ENCODE data around the gene GNB2. TPM values are rescaled to one million over a fixed set of nuclear protein-coding genes. Genes with fewer than 3 reads are reported as not detected.

The GNB2 gene
- total and polyA plus RNA-seq, 2 of the 13 experiments (the other 11 are each of a cell fraction or from before 2014, with no cell fraction given) = 48.3 to 67.1 TPM

GRCh38 chr7:100706672-100707311 lies 33.3 kb downstream of the GNB2 start (continued):
- no peak for TF ChIP-seq USF2 (IDR thresholded peaks at IDR 0.05; ENCODE audit: low read depth, low read length)
- no peak for TF ChIP-seq USF2 (CRISPR knock-in tag; IDR thresholded peaks at IDR 0.05; ENCODE audit: borderline replicate concordance)
- no peak for TF ChIP-seq MIXL1 (CRISPR knock-in tag; IDR thresholded peaks at IDR 0.05)
- peak; percentile 48; the same call in 1 of the 2 replicates for TF ChIP-seq MEIS2 (CRISPR knock-in tag; IDR thresholded peaks at IDR 0.05)
- TF ChIP-seq MLX (CRISPR knock-in tag; IDR thresholded peaks at IDR 0.05) = peak; percentile 45; the same call in 1 of the 2 replicates
- peak; percentile 37; the same call in 1 of the 2 replicates for TF ChIP-seq HOXA3 (CRISPR knock-in tag; IDR thresholded peaks at IDR 0.05)
- TF ChIP-seq ZNF841 (CRISPR knock-in tag; IDR thresholded peaks at IDR 0.05; ENCODE audit: borderline replicate concordance) = no peak
- no peak for TF ChIP-seq KDM1A (CRISPR knock-in tag; IDR thresholded peaks at IDR 0.05)
- TF ChIP-seq MLLT10 (CRISPR knock-in tag; IDR thresholded peaks at IDR 0.05) = no peak
- no peak for TF ChIP-seq ZNF326 (CRISPR knock-in tag; IDR thresholded peaks at IDR 0.05; ENCODE audit: borderline replicate concordance)
- TF ChIP-seq RNF2 (conservative IDR thresholded peaks at IDR 0.05; ENCODE audit: low read depth) = 0 out of 2 replicates have a peak, but pooled peaks have one; percentile 29
- TF ChIP-seq ZUFSP (CRISPR knock-in tag; IDR thresholded peaks at IDR 0.05; ENCODE audit: borderline replicate concordance) = no peak
- TF ChIP-seq ZSCAN31 (CRISPR knock-in tag; IDR thresholded peaks at IDR 0.05; ENCODE audit: low read depth) = no peak
- no peak for TF ChIP-seq ZNF496 (CRISPR knock-in tag; IDR thresholded peaks at IDR 0.05; ENCODE audit: insufficient replicate concordance)
- peak; percentile 17; the same call in 1 of the 2 replicates for TF ChIP-seq THAP9 (CRISPR knock-in tag; IDR thresholded peaks at IDR 0.05; ENCODE audit: borderline replicate concordance)
- TF ChIP-seq ZGPAT (CRISPR knock-in tag; IDR thresholded peaks at IDR 0.05) = peak; percentile 22; the same call in 1 of the 2 replicates
- no peak for TF ChIP-seq TBX2 (CRISPR knock-in tag; IDR thresholded peaks at IDR 0.05; ENCODE audit: borderline replicate concordance)
- TF ChIP-seq KLF9 (CRISPR knock-in tag; IDR thresholded peaks at IDR 0.05; ENCODE audit: low read depth) = no peak
- TF ChIP-seq RBM22 (optimal IDR thresholded peaks at IDR 0.05; ENCODE audit: low read length) = no peak
- TF ChIP-seq BRCA1 (CRISPR knock-in tag; IDR thresholded peaks at IDR 0.05) = no peak
